Liver (tissue), 3 donors: ENCODE data around the gene PCBP4.

Experiments used
- ATF3 ChIP-seq: IDR thresholded peaks from 2 replicates; pipeline ENCODE4 v1.6.1; 2016; ENCODE audit warnings: antibody characterized with exemption
- CTCF ChIP-seq: fragments of 150-350 bp; IDR thresholded peaks from 2 replicates; pipeline ENCODE4 v1.5.1; 2017; ENCODE audit warnings: improper control_type of control experiment, low read depth, low read length; ENCODE audit not compliant: missing input control
- EGR1 ChIP-seq, 2 donors: IDR thresholded peaks; 2 replicates each; pipeline ENCODE4 v1.6.1; 2016 to 2018; ENCODE audit warnings: antibody characterized with exemption in 2 of 2, low read depth in 2 of 2
- JUND ChIP-seq, 2 donors: IDR thresholded peaks; 2 replicates each; pipeline ENCODE4 v1.6.1; 2016; ENCODE audit warnings: antibody characterized with exemption in 2 of 2
- MAX ChIP-seq: IDR thresholded peaks from 2 replicates; pipeline ENCODE4 v1.6.1; 2016; ENCODE audit warnings: antibody characterized with exemption
- TAF1 ChIP-seq: conservative IDR thresholded peaks from 2 replicates; pipeline ENCODE4 v1.6.1; 2016; ENCODE audit warnings: antibody characterized with exemption, mild to moderate bottlenecking
- donor health status: healthy.
- donor health status: healthy.

- TF ChIP-seq CTCF (no peak), TAF1 (no peak), EGR1 (IDR thresholded peaks at IDR 0.05; ENCODE audit: low read depth in 2 of 2) (no peak), JUND (IDR thresholded peaks at IDR 0.05) (no peak), ATF3 (no peak), MAX (no peak)
Observed at GRCh38 chr3:51937014-51937413, 30.2 kb downstream of the PCBP4 start.
